ENCODE results near the gene RAB39A.

GRCh38 chr11:107931206-107931605 lies 3.0 kb downstream of the RAB39A start:
- no peak for TF ChIP-seq RCOR1 (conservative IDR thresholded peaks at IDR 0.05; ENCODE audit: low read depth, low read length)
- no peak for TF ChIP-seq MYC (IDR thresholded peaks at IDR 0.05; ENCODE audit: insufficient read depth, insufficient read length, insufficient replicate concordance, low read length, severe bottlenecking)
- TF ChIP-seq HDAC6 (IDR thresholded peaks at IDR 0.05; ENCODE audit: unreplicated experiment), result no peak
- TF ChIP-seq CTCF (IDR thresholded peaks at IDR 0.05 in 2 of 3, conservative IDR thresholded peaks at IDR 0.05 in 1 of 3; ENCODE audit: control insufficient read depth in 2 of 3, extremely low read depth in 1 of 3, insufficient read depth in 1 of 3, low read depth in 3 of 3, low read length in 3 of 3), result no peak
- no peak for TF ChIP-seq POLR2A (IDR thresholded peaks at IDR 0.05; ENCODE audit: low read depth, low read length)
- TF ChIP-seq POLR2AphosphoS5 (IDR thresholded peaks at IDR 0.05; ENCODE audit: low read length), result no peak
- no peak for TF ChIP-seq EP300 (IDR thresholded peaks at IDR 0.05; ENCODE audit: borderline replicate concordance in 1 of 2, control insufficient read depth in 1 of 2, low read depth in 2 of 2, low read length in 2 of 2)
